ENCODE measurements around the gene KRT77.
"Not testable (repeated sequence)": the region's sequence is repeated elsewhere in the genome, so short reads cannot be mapped to it uniquely, and the experiment has no call there.

The KRT77 gene

GRCh38 chr12:52721838-52722470 lies 18.6 kb upstream of the KRT77 start:
- no peak for DNase-seq

- DNase-seq = no peak
These were observed 17.1 kb upstream of the KRT77 start for GRCh38 chr12:52720365-52720886.

GRCh38 chr12:52716061-52716460 lies 12.7 kb upstream of the KRT77 start:
- DNase-seq = no peak

GRCh38 chr12:52715416-52715815 lies 12.1 kb upstream of the KRT77 start:
- DNase-seq = no peak

- DNase-seq = no peak
These were observed 11.6 kb upstream of the KRT77 start for GRCh38 chr12:52714887-52715281.

- DNase-seq = no peak
These were observed 10.9 kb upstream of the KRT77 start for GRCh38 chr12:52713960-52714886.

- DNase-seq = not testable (repeated sequence)
These were observed 8.8 kb upstream of the KRT77 start for GRCh38 chr12:52712122-52712521.

GRCh38 chr12:52710730-52711129 lies 7.4 kb upstream of the KRT77 start:
- DNase-seq = no peak

GRCh38 chr12:52708010-52708409 lies 4.7 kb upstream of the KRT77 start:
- no peak for DNase-seq

- no peak for DNase-seq
These were observed 1.1 kb upstream of the KRT77 start for GRCh38 chr12:52704464-52704863.

GRCh38 chr12:52703878-52704277 lies 554 bp upstream of the KRT77 start:
- DNase-seq = no peak

GRCh38 chr12:52702338-52702737 lies 986 bp downstream of the KRT77 start:
- DNase-seq = no peak

GRCh38 chr12:52701281-52701680 lies 2.0 kb downstream of the KRT77 start:
- DNase-seq = no peak

GRCh38 chr12:52699960-52700359 lies 3.4 kb downstream of the KRT77 start:
- DNase-seq = no peak

GRCh38 chr12:52699373-52699772 lies 4.0 kb downstream of the KRT77 start:
- DNase-seq = no peak

GRCh38 chr12:52698651-52699340 lies 4.5 kb downstream of the KRT77 start:
- no peak for DNase-seq

- no peak for DNase-seq
These were observed 6.2 kb downstream of the KRT77 start for GRCh38 chr12:52697058-52697582.

GRCh38 chr12:52696588-52696987 lies 6.7 kb downstream of the KRT77 start:
- no peak for DNase-seq

GRCh38 chr12:52695039-52695438 lies 8.3 kb downstream of the KRT77 start:
- no peak for DNase-seq

GRCh38 chr12:52694151-52694550 lies 9.2 kb downstream of the KRT77 start:
- DNase-seq = no peak

- no peak for DNase-seq
These were observed 10.1 kb downstream of the KRT77 start for GRCh38 chr12:52693261-52693660.

GRCh38 chr12:52692254-52692653 lies 11.1 kb downstream of the KRT77 start:
- DNase-seq = no peak

- DNase-seq = no peak
These were observed 11.5 kb downstream of the KRT77 start for GRCh38 chr12:52691841-52692150.
